ENCODE measurements around the gene FRMD8.
"Not testable (repeated sequence)": the region's sequence is repeated elsewhere in the genome, so short reads cannot be mapped to it uniquely, and the experiment has no call there.

Gene FRMD8

DNA sequence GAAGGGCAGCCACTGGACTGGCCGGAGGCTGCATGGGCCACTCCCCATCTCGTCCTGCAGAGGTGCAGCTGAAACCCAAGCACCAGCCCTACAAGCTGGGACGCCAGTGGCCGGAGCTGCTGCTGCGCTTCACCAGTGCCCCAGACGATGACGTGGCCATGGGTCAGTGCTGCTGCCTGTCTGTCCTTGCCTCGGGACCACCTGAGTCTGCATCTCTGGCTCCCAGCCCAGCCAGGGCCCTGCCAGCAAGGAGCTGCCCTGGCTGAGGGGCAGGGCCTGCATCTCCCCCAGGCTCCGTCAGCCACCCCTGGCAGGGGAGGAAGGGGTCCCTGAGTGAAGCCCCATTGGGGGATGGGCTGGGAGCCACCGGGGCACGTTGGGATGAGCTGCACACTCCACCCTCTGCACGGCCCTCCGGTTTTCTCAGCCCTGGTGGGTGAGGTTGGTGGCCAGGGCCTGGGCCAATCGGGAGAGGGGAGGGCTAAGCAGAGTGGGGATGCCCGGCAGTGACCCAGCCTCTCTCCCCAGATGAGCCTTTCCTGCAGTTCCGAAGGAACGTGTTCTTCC, 7.2 kb downstream of the FRMD8 start:
- no peak for DNase-seq

DNA sequence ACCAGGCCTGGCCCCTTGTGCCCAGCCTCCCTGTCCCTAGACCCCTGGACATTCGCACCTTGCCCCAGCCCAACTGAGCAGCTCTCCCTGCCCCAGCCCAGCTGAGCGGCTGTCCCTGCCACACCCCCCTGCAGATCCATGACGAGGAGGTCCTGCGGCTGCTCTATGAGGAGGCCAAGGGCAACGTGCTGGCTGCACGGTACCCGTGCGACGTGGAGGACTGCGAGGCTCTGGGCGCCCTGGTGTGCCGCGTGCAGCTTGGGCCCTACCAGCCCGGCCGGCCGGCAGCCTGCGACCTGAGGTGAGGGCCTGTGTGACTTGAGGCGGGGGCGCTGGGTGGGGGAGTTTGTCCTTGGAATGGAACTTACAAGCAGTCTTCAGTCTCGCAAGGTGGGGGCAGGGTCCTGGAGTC, 7.7 kb downstream of the FRMD8 start:
- DNase-seq: no peak

DNA sequence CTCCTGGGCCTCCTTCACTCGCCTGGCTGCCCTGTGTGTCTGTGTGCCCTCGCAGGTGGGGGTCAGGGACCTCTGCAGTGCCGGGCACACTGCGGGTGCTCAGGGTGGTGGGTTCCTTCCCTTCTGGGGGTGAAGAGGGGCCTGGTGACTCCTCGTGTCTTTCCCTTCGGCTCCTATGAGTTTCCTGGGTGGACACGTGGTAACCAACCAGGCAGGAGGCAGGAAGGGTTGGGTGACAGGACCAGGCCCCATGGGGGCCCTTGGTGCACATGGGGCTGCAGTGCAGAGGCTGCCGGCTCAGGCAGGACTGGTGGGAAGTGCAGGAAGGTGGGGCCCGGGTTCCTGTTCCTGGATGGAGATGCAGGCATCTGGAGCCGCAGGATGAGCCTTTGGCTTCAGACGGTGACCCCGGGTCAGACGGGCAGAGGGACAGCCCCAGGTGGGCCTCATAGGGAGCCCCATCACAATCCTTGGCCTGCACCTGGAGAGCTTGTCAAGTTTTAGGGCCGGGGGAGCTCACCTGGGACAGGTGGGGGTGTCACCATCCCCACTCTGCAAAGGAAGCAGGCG, 9.6 kb downstream of the FRMD8 start:
- DNase-seq: no peak

DNA sequence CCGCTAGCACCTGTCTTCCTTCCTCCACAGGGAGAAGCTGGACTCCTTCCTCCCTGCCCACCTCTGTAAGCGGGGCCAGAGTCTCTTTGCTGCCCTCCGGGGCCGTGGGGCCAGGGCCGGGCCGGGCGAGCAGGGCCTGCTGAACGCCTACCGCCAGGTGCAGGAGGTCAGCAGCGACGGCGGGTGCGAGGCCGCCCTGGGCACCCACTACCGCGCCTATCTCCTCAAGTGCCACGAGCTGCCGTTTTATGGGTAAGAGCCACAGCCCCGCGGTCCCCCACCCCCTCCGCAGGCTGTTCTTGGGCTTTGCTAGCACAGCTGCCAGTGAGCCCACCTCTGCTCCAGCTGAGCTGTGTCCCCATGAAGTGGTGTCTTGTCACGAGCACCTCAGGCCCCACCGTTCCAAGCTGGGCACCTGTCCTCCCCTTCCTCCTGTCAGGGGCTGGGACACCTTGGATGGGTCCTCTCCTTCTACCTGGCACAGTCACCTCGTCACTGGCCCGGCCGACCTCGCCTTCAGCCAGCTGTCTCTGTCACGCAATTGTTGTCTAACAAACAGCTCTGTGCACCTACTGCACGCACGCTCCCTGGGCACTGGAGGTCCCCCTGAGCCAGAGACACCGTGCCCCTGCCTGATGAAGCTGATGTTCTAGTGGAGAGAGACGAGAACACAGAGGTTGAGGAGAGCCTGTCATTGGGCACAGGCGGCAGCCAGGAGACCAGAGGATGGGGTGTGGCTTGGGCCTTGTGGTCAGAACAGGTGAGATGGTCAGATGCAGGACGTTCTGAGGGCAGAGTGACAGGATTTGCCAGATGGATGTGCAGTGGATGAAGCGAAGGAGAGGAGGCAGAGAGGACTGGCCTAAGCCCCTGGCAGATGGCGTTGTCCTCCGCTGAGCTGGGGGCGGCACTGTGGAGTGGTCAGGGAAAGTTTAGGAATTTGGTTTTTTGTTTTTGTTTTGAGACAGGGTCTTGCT, 10.6 kb downstream of the FRMD8 start:
- no peak for DNase-seq

DNA sequence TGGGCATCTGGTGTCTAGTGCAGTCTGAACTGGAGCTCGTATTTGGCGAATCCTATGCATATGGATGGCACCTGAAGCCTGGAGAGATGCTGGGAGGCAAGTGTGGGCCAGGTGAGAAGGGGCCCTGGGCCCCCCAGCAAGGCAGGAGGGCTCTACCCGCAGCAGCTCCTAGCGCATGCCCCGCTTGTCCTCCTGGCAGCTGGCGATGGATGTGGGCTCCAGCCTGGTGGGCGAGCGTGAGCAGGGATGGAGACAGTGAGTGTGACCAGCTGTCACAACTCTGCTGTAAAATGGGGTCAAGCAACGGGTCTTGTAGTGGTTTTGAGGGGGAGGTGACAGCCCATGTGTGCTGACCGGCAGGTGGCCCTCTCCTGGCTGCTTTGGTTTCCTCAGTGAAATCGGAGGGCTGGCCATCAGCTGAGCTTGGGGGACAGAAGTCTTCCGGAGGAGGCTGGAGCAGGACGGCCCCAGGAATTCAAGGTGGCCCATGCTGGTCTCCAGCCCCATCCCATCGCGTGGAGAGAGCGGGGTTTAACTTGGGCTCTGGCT, 12.0 kb downstream of the FRMD8 start:
- no peak for DNase-seq

DNA sequence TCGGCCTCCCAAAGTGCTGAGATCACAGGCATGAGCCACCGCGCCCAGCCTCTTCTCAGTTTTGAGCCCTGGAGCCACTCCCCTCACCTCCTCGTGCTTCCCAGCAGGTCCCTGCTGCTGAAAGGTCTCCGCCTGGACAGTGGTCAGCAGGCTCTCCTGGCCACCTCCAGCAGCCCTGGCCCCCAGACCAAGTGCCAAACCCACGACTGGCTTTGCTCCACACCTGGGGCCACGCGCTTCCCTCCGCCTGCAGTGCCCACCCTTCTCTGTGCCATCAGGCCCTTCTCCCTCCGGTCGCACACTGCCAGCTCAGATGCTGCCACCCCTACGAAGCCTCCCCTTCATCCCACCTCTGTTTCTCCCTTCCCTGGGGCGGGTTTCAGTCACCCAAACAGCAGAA, 12.8 kb downstream of the FRMD8 start:
- DNase-seq: no peak

DNA sequence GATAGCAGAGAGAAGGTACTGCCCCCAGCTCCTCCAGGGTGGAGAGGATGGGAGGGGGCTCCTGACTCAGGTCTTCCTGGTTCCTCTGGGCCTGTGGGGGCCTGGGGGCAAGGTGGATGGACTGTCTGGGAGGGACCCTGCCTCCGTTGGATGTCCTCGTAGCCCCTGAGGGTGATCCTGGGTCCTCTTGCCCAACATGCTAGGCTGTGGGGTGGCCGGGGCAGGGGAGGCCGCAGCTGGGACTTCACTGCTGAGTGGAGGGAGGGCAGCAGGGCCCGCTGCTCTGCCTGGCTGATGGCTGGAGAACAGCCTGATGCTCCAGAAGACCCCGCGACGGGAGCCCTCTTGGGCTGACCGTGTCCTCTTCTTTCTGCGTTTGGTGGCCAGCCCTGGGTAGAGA, 13.4 kb downstream of the FRMD8 start:
- DNase-seq: no peak

DNA sequence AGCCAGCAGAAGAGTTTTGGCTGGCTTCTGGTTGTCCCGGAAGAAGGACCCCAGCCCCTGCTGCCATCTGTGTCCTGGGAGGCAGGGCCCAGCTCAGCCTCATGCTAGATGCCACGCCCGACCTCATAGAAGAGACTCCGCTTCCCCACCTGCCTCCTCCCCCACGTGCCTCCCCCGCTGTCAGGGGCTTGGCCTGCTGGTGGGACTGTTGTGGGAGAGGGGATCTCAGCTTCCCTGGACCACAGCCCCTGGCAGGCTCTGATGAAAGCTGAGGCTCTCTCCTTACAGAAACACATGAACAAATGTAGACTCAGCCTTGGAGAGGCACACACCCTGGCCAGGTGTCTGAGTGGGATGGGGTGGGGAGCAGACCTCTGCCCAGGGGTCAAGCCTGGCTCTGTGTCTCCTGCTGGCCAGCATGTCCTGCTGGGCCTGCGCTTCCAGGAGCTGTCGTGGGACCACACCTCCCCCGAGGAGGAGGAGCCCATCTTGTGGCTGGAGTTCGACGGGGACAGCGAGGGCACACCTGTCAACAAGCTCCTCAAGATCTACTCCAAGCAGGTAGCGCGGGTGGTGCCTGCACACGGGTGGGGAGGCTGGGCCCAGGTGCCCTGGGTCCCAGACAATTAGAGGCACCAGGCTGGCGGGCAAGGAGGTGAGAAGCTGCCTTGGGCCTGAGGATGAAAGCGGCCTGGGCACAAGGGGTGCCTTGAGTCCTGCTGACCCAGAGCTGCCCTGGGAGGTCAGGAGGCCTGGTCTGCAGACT, 14.1 kb downstream of the FRMD8 start:
- no peak for DNase-seq

DNA sequence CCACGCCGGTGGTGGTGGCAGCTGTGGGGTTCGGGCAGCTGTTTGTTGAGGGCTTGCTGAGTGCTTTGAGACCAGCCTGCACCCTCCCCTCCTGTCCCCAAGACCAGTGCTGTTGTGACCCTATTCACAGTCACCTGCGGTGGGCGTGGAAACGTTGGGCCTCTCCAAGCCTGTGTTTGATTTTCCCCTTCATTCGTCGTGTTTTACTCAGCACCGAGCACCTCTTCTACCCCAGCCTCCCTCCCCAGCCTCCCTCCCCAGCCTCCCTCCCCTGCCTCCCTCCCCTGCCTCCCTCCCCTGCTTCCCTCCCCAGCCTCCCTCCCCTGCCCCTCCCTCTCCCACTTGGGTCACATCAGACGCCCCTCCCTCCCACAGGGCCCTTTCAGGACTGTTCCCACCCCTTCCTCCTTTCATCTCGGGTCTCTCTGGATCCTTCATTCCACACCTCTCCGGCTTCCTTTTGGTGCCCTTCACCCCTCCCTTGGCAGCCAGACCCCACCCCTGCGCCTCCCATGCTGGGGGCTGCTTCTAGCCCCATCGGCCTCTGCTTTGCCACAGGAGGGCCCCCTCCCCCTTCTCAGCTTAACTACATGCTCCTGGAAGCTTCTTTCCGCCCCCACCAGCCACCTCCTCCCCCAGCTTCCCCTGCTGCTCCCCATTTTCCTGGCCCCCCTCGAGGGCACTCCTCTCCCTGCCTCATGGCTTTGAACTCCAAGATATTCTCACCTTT, 14.8 kb downstream of the FRMD8 start:
- no peak for DNase-seq

DNA sequence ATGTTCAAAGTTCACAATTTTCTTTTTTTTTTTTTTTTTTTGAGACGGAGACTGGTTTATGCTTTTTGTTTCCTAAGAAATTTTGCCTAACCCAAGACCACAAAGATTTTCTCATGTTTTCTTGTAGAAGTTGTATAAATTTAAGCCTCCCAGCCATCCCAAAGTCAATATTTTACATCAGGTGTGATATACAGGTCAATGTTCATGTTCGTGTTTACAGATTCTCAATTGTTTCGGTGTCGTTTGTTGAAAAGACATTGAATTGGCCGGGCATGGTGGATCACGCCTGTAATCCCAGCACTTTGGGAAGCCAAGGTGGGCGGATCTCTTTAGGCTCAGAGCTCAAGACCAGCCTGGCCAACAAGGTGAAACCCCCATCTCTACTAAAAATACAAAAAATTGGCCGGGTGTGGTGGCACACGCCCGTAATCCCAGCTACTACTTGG, 15.4 kb downstream of the FRMD8 start:
- no peak for DNase-seq

DNA sequence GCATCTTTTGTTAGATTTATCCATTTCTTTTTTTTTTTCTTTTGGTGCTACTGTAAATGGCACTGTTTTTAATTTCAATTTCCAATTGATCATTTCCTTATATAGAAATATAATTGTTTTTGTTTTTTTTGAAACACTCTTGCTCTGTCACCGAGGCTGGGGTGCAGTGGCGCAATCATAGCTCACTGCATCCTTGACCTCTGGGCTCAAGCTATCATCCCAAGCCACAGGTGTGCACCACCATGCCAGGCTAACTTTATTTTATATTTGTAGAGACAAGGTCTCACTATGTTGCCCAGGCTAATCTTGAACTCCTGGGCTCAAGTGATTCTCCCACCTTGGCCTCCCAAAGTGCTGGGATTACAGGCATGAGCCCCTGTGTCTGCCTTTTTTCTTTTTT, 16.4 kb downstream of the FRMD8 start:
- no peak for DNase-seq

DNA sequence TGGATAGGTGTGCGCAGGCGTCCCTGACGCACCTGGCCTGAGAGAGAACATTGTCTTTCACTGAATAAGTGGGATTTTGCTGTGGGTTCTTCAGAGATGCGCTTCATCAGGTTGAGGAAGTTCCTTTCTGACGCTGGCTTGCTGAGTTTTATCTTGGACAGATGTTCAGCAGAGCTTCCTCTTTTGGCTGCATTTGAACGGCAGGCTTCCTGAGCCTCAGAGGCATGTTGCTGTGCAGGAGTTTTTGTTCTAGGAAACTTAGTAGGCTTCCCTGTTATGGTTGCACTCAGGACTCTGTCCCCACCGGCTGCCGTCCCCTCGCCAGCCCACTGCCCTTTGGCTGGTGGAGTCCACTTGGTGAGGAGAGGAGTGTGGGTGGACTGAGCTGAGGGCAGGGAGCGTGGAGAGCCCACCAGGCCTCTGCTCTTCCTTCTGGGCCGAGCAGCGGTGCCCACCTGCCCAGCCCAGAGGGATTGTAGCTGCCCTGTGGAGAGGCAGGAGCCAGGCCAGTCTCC, 17.2 kb downstream of the FRMD8 start:
- DNase-seq: no peak

DNA sequence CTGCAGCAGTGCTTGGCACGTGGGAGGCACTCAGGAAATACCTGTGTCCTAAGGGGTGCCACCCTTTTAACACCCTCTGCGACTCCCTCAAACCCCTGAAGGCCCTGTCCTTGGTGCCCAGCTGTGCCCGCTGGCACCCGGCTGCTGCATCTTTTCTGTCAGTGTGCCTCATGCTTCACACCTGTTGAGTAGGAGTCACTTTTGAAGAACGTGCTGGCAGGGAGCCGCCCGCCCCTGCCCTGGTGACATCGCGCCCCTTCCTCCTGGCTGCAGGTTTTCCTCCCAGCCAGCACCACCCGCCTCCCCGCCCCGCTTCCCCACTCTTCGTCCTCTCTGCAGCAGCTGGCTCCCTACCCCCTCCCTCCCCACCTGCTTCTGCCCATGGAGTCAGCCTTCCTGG, 17.8 kb downstream of the FRMD8 start:
- DNase-seq: no peak

DNA sequence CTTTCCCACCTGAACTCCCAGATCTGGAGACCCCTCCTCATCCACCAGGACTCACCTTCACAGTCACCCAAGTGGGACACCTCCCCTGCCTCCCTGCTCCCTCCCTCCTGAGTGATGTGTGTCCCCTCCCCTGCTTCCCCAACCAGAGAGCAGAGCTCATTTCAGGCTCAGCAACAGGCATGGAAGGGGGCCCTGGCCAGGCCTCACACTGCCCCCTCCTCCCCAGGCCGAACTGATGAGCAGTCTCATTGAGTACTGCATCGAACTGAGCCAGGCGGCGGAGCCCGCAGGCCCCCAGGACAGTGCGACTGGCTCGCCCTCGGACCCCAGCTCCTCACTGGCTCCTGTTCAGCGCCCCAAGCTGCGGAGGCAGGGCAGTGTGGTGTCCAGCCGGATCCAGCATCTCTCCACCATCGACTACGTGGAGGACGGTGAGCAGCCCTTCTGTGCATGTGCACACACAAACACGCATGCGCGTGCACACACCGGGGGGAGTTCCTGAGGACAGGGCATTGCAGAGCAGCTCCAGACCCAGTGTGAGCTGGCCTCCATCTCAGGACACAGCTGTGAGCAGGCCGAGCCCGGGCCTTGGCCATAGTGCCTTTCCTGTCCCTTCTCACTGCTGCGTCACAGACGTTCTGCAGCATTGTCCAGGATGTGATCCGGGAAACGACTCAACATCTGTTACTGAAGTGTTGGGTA, 18.4 kb downstream of the FRMD8 start:
- DNase-seq: no peak

DNA sequence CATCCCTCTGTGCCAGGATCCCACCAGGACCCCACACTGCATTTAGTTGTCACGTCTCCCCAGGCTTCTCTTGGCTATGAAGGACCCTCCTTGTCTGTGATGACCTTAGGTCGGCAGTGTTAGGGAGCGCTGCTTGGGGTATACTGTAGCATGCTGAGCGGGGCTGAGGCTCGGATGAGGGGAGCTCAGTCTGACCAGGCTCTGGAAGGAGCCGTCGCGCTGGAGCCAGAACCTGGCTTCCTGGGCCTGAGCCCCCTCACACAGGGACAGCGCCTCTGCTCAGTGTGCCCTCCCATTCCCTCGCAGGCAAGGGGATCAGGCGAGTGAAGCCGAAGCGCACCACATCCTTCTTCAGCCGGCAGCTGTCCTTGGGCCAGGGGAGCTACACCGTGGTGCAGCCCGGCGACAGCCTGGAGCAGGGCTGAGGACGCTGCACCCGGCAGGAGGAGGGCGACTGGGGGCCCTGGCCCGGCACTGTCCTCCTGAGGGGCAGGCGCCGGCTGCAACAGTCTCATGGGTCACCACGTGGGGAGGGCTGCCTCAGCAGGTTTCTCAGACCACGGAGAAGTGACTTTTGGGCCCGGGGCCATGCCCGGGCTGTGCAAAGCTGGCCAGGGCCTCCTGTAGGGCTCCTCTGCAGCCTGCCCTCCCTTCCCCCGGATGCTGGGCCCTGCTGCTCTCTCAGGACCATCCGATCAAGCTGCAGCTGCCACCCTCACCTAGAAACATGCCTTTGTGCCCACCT, 24.7 kb downstream of the FRMD8 start:
- no peak for DNase-seq

DNA sequence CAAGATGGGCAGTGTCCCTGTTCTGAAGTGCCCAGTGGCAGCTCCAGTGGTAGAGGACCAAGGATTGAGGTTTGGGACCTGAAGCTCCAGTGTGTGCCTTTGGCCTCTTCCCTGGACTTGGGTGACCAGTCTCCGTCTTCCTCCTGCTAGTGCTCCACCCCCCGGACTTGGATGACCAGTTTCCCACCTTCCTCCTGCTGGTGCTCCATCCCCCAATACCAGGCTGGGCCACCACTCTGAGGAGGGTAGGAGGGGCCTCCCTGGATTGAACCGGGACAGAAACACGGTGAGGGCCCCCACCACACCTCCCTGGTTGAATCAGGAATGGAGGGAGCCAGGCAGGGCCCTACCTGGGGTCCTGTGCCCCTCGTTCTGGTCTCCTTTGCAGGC, 25.2 kb downstream of the FRMD8 start:
- no peak for DNase-seq

DNA sequence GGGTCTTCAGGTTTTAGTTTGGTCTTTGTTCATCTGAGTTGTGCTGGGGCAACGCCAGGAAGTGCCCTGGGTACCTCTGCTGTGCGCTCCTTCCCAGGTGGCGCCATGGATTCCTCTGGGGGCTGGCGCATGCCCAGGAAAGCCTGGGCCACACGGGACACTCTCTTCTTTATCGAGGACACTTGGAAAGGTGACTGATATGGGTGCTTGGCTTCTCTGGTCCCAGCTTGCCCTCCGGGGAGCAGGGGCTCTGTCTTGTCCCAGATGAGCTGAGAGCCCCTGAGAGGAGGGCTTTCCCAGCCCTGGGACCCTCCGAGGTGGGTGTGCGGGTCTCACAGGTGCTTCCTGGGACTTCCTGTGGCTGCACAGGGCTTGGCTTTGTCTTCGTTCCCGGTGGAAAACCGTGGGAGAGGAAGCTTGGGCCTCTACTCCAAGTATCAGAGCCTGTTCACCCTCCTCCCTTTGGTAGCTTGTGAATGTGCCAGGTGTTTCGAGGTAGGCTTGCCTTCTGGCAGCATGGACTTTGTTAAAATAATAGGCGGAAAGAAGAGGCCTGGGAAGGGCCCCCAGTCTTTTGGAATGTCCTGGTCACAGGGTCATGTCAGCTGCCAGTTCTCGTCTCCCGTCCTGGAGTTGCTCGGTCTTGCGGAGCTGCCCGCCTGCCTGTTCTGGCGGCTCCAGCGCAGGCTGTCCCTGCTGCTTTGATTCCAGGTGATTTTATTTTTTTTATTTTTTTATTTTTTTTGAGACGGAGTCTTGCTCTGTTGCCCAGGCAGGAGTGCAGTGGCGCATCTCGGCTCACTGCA, 26.0 kb downstream of the FRMD8 start:
- DNase-seq: no peak

DNA sequence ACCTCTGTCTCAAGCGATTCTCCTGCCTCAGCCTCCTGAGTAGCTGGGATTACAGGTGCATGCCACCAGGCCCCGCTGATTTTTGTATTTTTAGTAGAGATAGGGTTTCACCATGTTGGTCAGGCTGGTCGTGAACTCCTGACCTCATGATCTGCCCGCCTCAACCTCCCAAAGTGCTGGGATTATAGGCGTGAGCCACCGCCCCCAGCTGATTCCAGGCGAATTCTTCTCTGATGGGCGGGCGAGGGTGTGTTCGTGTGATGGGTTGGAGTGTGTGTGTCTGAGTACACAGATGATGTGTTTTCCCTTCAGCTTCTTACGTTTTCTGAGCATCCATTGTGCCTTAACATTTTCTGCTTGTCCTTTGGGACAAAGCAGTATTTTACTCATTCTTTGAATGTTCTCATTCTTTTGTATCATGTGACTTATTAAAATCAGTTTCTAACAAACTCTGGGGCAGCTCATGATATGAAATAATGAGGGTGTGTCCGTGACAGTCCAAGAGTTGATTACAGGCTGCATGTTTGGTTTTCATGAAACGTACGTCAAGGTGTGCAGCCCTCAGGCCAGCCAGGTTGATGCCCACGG, 26.7 kb downstream of the FRMD8 start:
- DNase-seq: not testable (repeated sequence)
